SK-N-MC (cell line): Measurements from ENCODE around the gene CD46.

ENCODE experiments used
- EZH2 ChIP-seq: fragments of 200-600 bp; sonication (generic); IDR thresholded peaks from one replicate; pipeline ENCODE4 v1.6.1; 2017; ENCODE audit warnings: antibody characterized with exemption
- POLR2AphosphoS5 ChIP-seq: IDR thresholded peaks from 2 replicates; pipeline ENCODE4 v1.6.1; 2012; ENCODE audit warnings: mild to moderate bottlenecking, low read depth, low read length, borderline replicate concordance

GRCh38 chr1:207781312-207781711 is 29.5 kb downstream of the CD46 start:
- TF ChIP-seq EZH2 (no peak), POLR2AphosphoS5 (no peak)
